HepG2 (cell line): ENCODE measurements around the gene PDIA6. TPM values are rescaled to one million over a fixed set of nuclear protein-coding genes. Genes with fewer than 3 reads are reported as not detected.

Experiments used
- BORCS8-MEF2B ChIP-seq: sonication (generic); formaldehyde crosslinking; IDR thresholded peaks from 2 replicates; pipeline ENCODE4 v1.8.0; 2022; ENCODE audit warnings: mild to moderate bottlenecking, missing genetic modification reagents
- CENPT ChIP-seq: sonication (generic); formaldehyde crosslinking; IDR thresholded peaks from 2 replicates; pipeline ENCODE4 v1.8.0; 2022; ENCODE audit warnings: low read depth, mild to moderate bottlenecking, moderate library complexity, missing genetic modification reagents
- U2AF1 ChIP-seq: fragments of 200-400 bp; formaldehyde crosslinking; optimal IDR thresholded peaks from 2 replicates; pipeline ENCODE3; 2017; ENCODE audit warnings: mild to moderate bottlenecking, low read depth, low read length
- ZC3H13 ChIP-seq: sonication (generic); formaldehyde crosslinking; IDR thresholded peaks from 2 replicates; pipeline ENCODE4 v1.8.1; 2023; ENCODE audit warnings: mild to moderate bottlenecking, missing genetic modification reagents, moderate library complexity
- ZMAT3 ChIP-seq: sonication (generic); formaldehyde crosslinking; conservative IDR thresholded peaks from 2 replicates; pipeline ENCODE4 v1.7.0; 2021; ENCODE audit warnings: missing genetic modification reagents
- ZNF451 ChIP-seq: sonication (generic); formaldehyde crosslinking; IDR thresholded peaks from 2 replicates; pipeline ENCODE4 v1.5.0; 2020; ENCODE audit warnings: mild to moderate bottlenecking, missing genetic modification reagents
- ZNF552 ChIP-seq: sonication (generic); formaldehyde crosslinking; IDR thresholded peaks from 2 replicates; pipeline ENCODE4 v1.9.0; 2022; ENCODE audit warnings: missing genetic modification reagents, mild to moderate bottlenecking, borderline replicate concordance
- ZNF768 ChIP-seq: sonication (generic); formaldehyde crosslinking; IDR thresholded peaks from 2 replicates; pipeline ENCODE4 v1.4.0; 2020; ENCODE audit warnings: missing genetic modification reagents
- polyA plus RNA-seq, 8 experiments: library from polyadenylated mRNA; depleted of rRNA in 3 of 8; stranded (reverse) in 7 of 8; unstranded in 1 of 8; fragments of >200 nt; fragmentation: Illumina TruSeq in 4 of 8; extraction: Trizol in 4 of 8; gene quantifications; 2 replicates each; pipeline versions ENCODE4 v1.2.1 to v1.2.3, GENCODE V29; 2011 to 2016; ENCODE audit warnings: low read depth in 4 of 8, missing spikeins in 1 of 8, mixed read lengths in 1 of 8; ENCODE audit not compliant: insufficient read depth in 1 of 8
- total RNA-seq, 5 experiments: library from RNA; depleted of rRNA; stranded (reverse); fragments of >200 nt; fragmentation: Illumina TruSeq; extraction: Trizol; gene quantifications; 2 replicates each; pipeline ENCODE4 v1.2.3, GENCODE V29; 2016; ENCODE audit warnings: low read depth in 1 of 5
- TF ChIP-seq, protein P1 (sequence below): sonication (generic); formaldehyde crosslinking; IDR thresholded peaks from 2 replicates; pipeline ENCODE4 v1.5.1; 2020; ENCODE audit warnings: mild to moderate bottlenecking, missing genetic modification reagents, borderline replicate concordance
- TF ChIP-seq, protein P2 (sequence below): sonication (generic); formaldehyde crosslinking; IDR thresholded peaks from 2 replicates; pipeline ENCODE4 v1.5.0; 2020; ENCODE audit warnings: missing genetic modification reagents
- TF ChIP-seq, protein P3 (sequence below): sonication (generic); formaldehyde crosslinking; conservative IDR thresholded peaks from 2 replicates; pipeline ENCODE4 v1.5.0; 2020; ENCODE audit warnings: missing genetic modification reagents
- TF ChIP-seq, protein P4 (sequence below): IDR thresholded peaks from 2 replicates; pipeline ENCODE4 v1.6.1; 2018; ENCODE audit warnings: missing genetic modification reagents, mild to moderate bottlenecking, missing compliant biosample characterization
- TF ChIP-seq, protein P5 (sequence below): sonication (generic); formaldehyde crosslinking; IDR thresholded peaks from 2 replicates; pipeline ENCODE4 v1.5.1; 2020; ENCODE audit warnings: missing genetic modification reagents, mild to moderate bottlenecking, borderline replicate concordance
- TF ChIP-seq, protein P6 (sequence below): sonication (generic); formaldehyde crosslinking; IDR thresholded peaks from 2 replicates; pipeline ENCODE4 v1.5.1; 2020; ENCODE audit warnings: mild to moderate bottlenecking, moderate library complexity, missing genetic modification reagents

Gene PDIA6
- total and polyA plus RNA-seq, 2 of the 13 experiments (the other 11 are each of a cell fraction or from before 2014, with no cell fraction given): 586 to 642 TPM

DNA sequence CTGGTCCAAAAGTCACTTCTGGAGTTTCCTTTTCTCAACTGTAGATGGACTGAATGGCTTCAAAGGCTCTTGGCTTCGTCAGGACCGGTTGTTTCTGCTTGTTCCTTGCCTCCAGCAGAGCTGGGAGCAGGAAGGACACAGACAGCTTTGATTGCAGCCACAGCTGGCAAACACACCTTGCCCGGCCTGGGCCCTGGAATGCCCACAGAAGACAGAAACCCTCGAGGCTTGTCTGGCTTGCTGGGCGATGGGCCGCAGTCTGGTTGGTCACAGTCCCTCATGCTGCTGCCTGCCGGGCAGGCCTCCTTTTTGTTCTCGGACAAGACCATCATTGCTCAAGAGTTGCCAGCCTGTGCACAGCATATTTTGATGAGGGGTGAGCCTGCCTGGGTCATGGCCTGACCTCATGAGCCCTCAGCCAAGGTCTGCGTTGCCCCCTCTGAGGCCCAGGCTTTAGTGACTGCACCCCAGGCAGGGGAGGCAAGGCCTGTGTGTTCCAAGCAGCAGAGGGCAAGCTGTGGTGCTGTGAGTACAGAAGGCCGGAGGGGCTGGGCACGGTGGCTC is 53.4 kb downstream of the PDIA6 start (continued):
- TF ChIP-seq, protein P1, sequence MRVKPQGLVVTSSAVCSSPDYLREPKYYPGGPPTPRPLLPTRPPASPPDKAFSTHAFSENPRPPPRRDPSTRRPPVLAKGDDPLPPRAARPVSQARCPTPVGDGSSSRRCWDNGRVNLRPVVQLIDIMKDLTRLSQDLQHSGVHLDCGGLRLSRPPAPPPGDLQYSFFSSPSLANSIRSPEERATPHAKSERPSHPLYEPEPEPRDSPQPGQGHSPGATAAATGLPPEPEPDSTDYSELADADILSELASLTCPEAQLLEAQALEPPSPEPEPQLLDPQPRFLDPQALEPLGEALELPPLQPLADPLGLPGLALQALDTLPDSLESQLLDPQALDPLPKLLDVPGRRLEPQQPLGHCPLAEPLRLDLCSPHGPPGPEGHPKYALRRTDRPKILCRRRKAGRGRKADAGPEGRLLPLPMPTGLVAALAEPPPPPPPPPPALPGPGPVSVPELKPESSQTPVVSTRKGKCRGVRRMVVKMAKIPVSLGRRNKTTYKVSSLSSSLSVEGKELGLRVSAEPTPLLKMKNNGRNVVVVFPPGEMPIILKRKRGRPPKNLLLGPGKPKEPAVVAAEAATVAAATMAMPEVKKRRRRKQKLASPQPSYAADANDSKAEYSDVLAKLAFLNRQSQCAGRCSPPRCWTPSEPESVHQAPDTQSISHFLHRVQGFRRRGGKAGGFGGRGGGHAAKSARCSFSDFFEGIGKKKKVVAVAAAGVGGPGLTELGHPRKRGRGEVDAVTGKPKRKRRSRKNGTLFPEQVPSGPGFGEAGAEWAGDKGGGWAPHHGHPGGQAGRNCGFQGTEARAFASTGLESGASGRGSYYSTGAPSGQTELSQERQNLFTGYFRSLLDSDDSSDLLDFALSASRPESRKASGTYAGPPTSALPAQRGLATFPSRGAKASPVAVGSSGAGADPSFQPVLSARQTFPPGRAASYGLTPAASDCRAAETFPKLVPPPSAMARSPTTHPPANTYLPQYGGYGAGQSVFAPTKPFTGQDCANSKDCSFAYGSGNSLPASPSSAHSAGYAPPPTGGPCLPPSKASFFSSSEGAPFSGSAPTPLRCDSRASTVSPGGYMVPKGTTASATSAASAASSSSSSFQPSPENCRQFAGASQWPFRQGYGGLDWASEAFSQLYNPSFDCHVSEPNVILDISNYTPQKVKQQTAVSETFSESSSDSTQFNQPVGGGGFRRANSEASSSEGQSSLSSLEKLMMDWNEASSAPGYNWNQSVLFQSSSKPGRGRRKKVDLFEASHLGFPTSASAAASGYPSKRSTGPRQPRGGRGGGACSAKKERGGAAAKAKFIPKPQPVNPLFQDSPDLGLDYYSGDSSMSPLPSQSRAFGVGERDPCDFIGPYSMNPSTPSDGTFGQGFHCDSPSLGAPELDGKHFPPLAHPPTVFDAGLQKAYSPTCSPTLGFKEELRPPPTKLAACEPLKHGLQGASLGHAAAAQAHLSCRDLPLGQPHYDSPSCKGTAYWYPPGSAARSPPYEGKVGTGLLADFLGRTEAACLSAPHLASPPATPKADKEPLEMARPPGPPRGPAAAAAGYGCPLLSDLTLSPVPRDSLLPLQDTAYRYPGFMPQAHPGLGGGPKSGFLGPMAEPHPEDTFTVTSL: no peak
- TF ChIP-seq, protein P2, sequence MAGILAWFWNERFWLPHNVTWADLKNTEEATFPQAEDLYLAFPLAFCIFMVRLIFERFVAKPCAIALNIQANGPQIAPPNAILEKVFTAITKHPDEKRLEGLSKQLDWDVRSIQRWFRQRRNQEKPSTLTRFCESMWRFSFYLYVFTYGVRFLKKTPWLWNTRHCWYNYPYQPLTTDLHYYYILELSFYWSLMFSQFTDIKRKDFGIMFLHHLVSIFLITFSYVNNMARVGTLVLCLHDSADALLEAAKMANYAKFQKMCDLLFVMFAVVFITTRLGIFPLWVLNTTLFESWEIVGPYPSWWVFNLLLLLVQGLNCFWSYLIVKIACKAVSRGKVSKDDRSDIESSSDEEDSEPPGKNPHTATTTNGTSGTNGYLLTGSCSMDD (CRISPR knock-in tag): no peak
- TF ChIP-seq, protein P3, sequence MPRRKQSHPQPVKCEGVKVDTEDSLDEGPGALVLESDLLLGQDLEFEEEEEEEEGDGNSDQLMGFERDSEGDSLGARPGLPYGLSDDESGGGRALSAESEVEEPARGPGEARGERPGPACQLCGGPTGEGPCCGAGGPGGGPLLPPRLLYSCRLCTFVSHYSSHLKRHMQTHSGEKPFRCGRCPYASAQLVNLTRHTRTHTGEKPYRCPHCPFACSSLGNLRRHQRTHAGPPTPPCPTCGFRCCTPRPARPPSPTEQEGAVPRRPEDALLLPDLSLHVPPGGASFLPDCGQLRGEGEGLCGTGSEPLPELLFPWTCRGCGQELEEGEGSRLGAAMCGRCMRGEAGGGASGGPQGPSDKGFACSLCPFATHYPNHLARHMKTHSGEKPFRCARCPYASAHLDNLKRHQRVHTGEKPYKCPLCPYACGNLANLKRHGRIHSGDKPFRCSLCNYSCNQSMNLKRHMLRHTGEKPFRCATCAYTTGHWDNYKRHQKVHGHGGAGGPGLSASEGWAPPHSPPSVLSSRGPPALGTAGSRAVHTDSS (CRISPR knock-in tag): no peak
- TF ChIP-seq ZC3H13 (CRISPR knock-in tag) (no peak), BORCS8-MEF2B (CRISPR knock-in tag) (no peak), ZNF451 (CRISPR knock-in tag) (no peak), ZNF768 (CRISPR knock-in tag) (peak; percentile 91; the same call in 1 of the 2 replicates), ZNF552 (CRISPR knock-in tag) (0 out of 2 replicates have a peak, but pooled peaks have one; percentile 21), ZMAT3 (CRISPR knock-in tag) (no peak), CENPT (0 out of 2 replicates have a peak, but pooled peaks have one; percentile 5), U2AF1 (no peak)
- TF ChIP-seq, protein P4, sequence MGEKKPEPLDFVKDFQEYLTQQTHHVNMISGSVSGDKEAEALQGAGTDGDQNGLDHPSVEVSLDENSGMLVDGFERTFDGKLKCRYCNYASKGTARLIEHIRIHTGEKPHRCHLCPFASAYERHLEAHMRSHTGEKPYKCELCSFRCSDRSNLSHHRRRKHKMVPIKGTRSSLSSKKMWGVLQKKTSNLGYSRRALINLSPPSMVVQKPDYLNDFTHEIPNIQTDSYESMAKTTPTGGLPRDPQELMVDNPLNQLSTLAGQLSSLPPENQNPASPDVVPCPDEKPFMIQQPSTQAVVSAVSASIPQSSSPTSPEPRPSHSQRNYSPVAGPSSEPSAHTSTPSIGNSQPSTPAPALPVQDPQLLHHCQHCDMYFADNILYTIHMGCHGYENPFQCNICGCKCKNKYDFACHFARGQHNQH: no peak
- TF ChIP-seq, protein P5, sequence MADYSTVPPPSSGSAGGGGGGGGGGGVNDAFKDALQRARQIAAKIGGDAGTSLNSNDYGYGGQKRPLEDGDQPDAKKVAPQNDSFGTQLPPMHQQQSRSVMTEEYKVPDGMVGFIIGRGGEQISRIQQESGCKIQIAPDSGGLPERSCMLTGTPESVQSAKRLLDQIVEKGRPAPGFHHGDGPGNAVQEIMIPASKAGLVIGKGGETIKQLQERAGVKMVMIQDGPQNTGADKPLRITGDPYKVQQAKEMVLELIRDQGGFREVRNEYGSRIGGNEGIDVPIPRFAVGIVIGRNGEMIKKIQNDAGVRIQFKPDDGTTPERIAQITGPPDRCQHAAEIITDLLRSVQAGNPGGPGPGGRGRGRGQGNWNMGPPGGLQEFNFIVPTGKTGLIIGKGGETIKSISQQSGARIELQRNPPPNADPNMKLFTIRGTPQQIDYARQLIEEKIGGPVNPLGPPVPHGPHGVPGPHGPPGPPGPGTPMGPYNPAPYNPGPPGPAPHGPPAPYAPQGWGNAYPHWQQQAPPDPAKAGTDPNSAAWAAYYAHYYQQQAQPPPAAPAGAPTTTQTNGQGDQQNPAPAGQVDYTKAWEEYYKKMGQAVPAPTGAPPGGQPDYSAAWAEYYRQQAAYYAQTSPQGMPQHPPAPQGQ (CRISPR knock-in tag): no peak
- TF ChIP-seq, protein P6, sequence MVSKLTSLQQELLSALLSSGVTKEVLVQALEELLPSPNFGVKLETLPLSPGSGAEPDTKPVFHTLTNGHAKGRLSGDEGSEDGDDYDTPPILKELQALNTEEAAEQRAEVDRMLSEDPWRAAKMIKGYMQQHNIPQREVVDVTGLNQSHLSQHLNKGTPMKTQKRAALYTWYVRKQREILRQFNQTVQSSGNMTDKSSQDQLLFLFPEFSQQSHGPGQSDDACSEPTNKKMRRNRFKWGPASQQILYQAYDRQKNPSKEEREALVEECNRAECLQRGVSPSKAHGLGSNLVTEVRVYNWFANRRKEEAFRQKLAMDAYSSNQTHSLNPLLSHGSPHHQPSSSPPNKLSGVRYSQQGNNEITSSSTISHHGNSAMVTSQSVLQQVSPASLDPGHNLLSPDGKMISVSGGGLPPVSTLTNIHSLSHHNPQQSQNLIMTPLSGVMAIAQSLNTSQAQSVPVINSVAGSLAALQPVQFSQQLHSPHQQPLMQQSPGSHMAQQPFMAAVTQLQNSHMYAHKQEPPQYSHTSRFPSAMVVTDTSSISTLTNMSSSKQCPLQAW (CRISPR knock-in tag): 0 out of 2 replicates have a peak, but pooled peaks have one; percentile 15
